T47D (cell line): ENCODE results near the gene ENTPD3.

Experiments
- DNase-seq, 2 experiments: peaks; one replicate each; pipeline versions ENCODE4 v3.0.0 to v3.0.0-alpha.2; 2011 to 2012; ENCODE audit warnings: low read depth in 1 of 2, low spot score in 1 of 2
- JUND ChIP-seq: IDR thresholded peaks from 2 replicates; pipeline ENCODE4 v1.6.1; 2012; ENCODE audit warnings: low read depth
- in situ Hi-C: cut with HindIII; loops from 2 replicates; pipeline ENCODE4 v1.10.0; 2016; ENCODE audit warnings: low sequenced_read_pairs, low pct_unique_long_range_greater_than_20kb

The ENTPD3 gene

DNA sequence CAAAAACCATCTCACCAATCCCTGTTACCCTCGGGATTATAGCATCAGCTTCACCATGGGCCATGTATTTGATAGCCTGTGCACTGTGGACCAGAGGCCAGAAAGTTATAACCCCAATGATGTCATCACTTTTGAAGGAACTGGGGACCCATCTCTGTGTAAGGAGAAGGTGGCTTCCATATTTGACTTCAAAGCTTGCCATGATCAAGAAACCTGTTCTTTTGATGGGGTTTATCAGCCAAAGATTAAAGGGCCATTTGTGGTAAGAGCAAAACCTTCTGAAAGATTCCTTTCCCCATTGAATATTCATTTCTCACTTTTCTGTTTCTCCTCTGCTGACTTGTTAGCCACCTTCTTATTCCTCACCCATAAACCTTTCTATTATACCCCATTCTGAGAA, 35.9 kb downstream of the ENTPD3 start:
- no peak for DNase-seq
- no peak for TF ChIP-seq JUND
- in situ Hi-C loops, result no loop called here

DNA sequence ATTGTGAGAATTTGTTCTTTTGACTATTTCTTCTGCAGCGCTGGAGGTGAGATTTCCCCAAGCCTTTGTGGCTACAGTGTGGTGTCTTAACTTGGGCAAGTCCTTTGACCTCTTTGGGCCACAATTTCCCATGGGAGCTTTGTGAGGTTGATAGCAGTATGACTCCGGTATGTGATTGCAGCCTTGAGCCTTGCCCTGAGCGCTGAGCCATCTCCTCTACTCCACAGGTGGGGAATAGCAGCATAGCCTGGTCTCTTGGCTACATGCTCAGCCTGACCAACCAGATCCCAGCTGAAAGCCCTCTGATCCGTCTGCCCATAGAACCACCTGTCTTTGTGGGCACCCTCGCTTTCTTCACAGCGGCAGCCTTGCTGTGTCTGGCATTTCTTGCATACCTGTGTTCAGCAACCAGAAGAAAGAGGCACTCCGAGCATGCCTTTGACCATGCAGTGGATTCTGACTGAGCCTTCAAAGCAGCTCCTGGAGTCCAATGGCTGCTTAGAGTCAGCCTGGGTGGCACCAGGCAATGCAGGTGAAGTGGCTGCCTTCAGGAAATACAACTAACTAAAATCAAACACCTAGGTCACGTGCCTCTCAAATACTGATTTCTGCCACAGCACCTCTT, 40.2 kb downstream of the ENTPD3 start:
- no peak for TF ChIP-seq JUND
- DNase-seq, result no peak
- in situ Hi-C loops, result no loop called here

- DNase-seq, result peak in 1 of 2 experiments; percentile 52
- no peak for TF ChIP-seq JUND
- in situ Hi-C loops, result no loop called here
These were observed 45.8 kb downstream of the ENTPD3 start for GRCh38 chr3:40432793-40433192.

- in situ Hi-C loops, result no loop called here
- peak in 1 of 2 experiments; percentile 41 for DNase-seq
- TF ChIP-seq JUND, result no peak
These were observed 50.9 kb downstream of the ENTPD3 start for GRCh38 chr3:40437889-40438288.

- in situ Hi-C loops, result no loop called here
- TF ChIP-seq JUND, result no peak
- DNase-seq, result no peak
These were observed 58.1 kb downstream of the ENTPD3 start for GRCh38 chr3:40445062-40445461.

- TF ChIP-seq JUND, result no peak
- no peak for DNase-seq
- in situ Hi-C loops, result no loop called here
These were observed 58.9 kb downstream of the ENTPD3 start for GRCh38 chr3:40445880-40446279.

DNA sequence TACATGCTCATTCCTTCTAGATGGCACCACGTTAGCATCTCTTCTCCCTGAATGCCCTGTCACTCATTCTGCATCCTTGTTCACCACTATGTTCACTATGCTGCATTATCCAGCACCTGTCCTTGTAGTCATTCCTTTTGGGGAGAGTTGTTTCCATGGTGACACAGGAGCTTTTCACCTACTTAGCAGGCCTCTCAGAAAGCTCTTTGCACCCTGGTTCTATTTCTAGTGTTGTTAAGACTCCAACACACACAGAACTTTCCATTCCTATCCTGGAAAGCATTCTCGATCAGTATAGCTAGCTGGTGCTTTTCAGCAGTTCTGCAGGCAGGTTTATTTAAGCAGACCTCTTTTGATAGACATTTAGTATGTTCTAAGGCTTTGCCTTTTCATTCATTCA, 63.5 kb downstream of the ENTPD3 start:
- no peak for TF ChIP-seq JUND
- DNase-seq, result no peak
- in situ Hi-C loops, result no loop called here

- in situ Hi-C loops, result no loop called here
- peak in 1 of 2 experiments; percentile 21 for DNase-seq
- TF ChIP-seq JUND, result no peak
These were observed 64.6 kb downstream of the ENTPD3 start for GRCh38 chr3:40451551-40451950.

GRCh38 chr3:40452057-40452456, 65.1 kb downstream of the ENTPD3 start:
- no peak for TF ChIP-seq JUND
- DNase-seq, result no peak
- in situ Hi-C loops, result no loop called here

- in situ Hi-C loops, result no loop called here
- TF ChIP-seq JUND, result no peak
- no peak for DNase-seq
These were observed 65.5 kb downstream of the ENTPD3 start for GRCh38 chr3:40452562-40452875.

- in situ Hi-C loops, result no loop called here
- peak; percentile 93 to 99 for DNase-seq
- TF ChIP-seq JUND, result peak; percentile 41; the same call in 1 of the 2 replicates
These were observed 66.1 kb downstream of the ENTPD3 start for GRCh38 chr3:40452876-40453730.

DNA sequence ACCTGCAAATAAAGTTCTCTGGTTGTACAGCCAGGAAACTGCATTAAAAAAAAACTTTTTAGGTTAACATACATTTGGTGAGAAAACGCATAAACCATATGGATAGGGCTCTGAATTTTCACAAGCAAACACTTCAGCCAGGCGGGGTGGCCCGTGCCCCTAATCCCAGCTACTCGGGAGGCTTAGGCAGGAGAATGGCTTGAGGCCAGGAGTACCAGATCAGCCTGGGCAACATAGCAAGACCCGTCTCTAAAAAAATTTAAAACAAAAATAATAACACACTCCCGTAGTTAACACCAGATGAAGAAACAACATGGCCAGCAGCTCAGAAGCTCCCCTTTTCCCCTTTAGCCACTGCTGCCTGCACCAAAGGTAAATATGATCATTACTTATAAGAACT, 66.9 kb downstream of the ENTPD3 start:
- no peak for DNase-seq
- TF ChIP-seq JUND, result no peak
- in situ Hi-C loops, result no loop called here

GRCh38 chr3:40455328-40455727, 68.3 kb downstream of the ENTPD3 start:
- no peak for TF ChIP-seq JUND
- in situ Hi-C loops, result no loop called here
- DNase-seq, result no peak
